Pancreas (tissue), 10 donors: ENCODE results near the gene SHANK2. TPM values are rescaled to one million over a fixed set of nuclear protein-coding genes. Genes with fewer than 3 reads are reported as not detected.

Experiments
- ATAC-seq, 4 donors: fragments of 200-7000 bp; cut with Tn5 transposase; one replicate each; pipeline versions ENCODE4 v1.8.0 to v1.9.1; 2020; ENCODE audit warnings: mild to moderate bottlenecking in 4 of 4, moderate library complexity in 4 of 4
- DNase-seq, 6 donors: peaks; one replicate each; pipeline ENCODE4 v3.0.0-alpha.2; 2020
- FAIRE-seq: peaks from 2 replicates; lab custom pipeline; 2012; peaks lifted over from hg19 to GRCh38; lab: Jason Lieb, UNC
- H3K27ac ChIP-seq, 4 donors: fragments of 200-600 bp; sonication (generic); 1 replicate in 3 of 4; 2 replicates in 1 of 4; pipeline versions ENCODE4 v1.5.0 to v1.8.0; 2020
- H3K27me3 ChIP-seq, 4 donors: fragments of 200-600 bp; one replicate each; pipeline ENCODE4 v1.8.0; 2021
- H3K36me3 ChIP-seq, 3 donors: fragments of 200-600 bp; sonication (generic) in 1 of 3; one replicate each; pipeline versions ENCODE4 v1.5.0 to v1.8.0; 2020 to 2021
- H3K4me1 ChIP-seq, 3 donors: fragments of 200-600 bp; one replicate each; pipeline ENCODE4 v1.8.0; 2021
- H3K4me3 ChIP-seq, 4 donors: fragments of 200-600 bp; sonication (generic) in 2 of 4; one replicate each; pipeline versions ENCODE4 v1.5.0 to v1.8.0; 2020 to 2021
- H3K9me3 ChIP-seq, 4 donors: fragments of 200-600 bp; one replicate each; pipeline ENCODE4 v1.8.0; 2021
- CTCF ChIP-seq, 4 donors: fragments of 200-600 bp; sonication (generic) in 3 of 4; IDR thresholded peaks; one replicate each; pipeline versions ENCODE4 v1.5.0 to v1.8.0; 2021; ENCODE audit warnings: antibody characterized with exemption in 4 of 4
- WGBS, 2 donors: extraction: QIAGEN DNeasy Blood & Tissue Kit; methylation state at CpG; one replicate each; pipeline ENCODE4 v1.1.7; 2013; 5-methylcytosine and 5-hydroxymethylcytosine counted together
- intact Hi-C, 3 donors: fragments of 100-400 bp; cut with DNase I; formaldehyde crosslinking; loops; one replicate each; pipeline versions ENCODE4 v1.11.1 to v1.14.2; 2022
- polyA plus RNA-seq, 2 donors: library from polyadenylated mRNA; stranded (reverse); fragments of 200-250 nt; gene quantifications; one replicate each; pipeline ENCODE4 v1.2.3, GENCODE V29; 2013
- total RNA-seq, 6 donors: library from RNA; stranded (reverse); fragmentation: NEBNext Ultra II Directional in 4 of 6; extraction: Animal tissue kit (Norgen Biotek cat#: 25700) in 4 of 6; gene quantifications; one replicate each; pipeline versions ENCODE4 v1.2.1 to v1.2.4, GENCODE V29; 2021 to 2023
- donor health status: healthy with polysubstance abuse.
- donor health status: DM: no; HTN: no; CAD: no; lungs with moderate emphysema.
- donor health status: DM: no; HTN: no; CAD: no.
- donor health status: control.
- donor health status: control.
- donor health status: Bipolar disorder and iron deficiency.
- donor health status: DM: yes; HTN: yes; CAD: no.
- donor health status: DM: no; HTN: no; CAD: no.
- donor health status: DM: no; HTN: no; CAD: no.
- donor health status: DM: yes; HTN: yes; CAD: no.

The SHANK2 gene
- total and polyA plus RNA-seq, 8 donors: 8.4 to 44.9 (median 28.8) TPM

DNA sequence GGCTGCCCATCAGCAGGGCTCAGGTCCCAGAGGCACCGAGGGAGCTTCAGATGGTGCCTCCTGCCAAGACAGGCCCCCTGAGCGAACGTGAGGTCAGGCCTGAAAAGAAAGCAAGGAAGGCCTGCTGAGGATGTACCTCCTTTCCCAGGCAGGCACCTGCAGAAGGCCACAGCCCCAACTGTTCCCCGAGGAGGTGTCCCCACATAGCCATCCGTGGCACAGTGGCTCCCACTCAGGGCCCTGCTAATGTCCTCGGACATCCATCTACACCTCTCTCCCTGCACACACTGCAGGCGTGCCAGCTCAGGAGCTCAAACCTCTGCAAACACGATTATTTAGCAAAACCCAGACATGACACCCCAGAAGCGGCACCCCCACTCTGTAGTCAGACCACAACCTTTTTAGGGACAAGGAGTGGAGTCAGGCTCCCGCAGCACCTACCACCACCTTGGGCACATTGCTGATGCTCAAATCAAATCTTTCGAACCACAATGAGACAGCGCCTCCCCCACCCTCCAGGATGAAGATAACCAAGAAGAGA is 36.9 kb downstream of the SHANK2 start:
- Histone ChIP-seq H3K9me3 (no peaks in the 10 kb centered on the region), H3K27me3 (no peaks in the 10 kb centered on the region), H3K36me3 (no peaks in the 10 kb centered on the region), H3K4me3 (no peak overlapping the region), H3K4me1 (no peaks in the 10 kb centered on the region), H3K27ac (no peak overlapping the region)
- FAIRE-seq (no peak), DNase-seq (peak in 1 of 6 donors; percentile 20), ATAC-seq (no peak)
- intact Hi-C loops: no loop called here
- WGBS, 2 donors: 88 to 91% methylated on average over 12 of the region's 12 CpGs
- no peak for TF ChIP-seq CTCF (IDR thresholded peaks at IDR 0.05)

- no peak for FAIRE-seq
- Histone ChIP-seq H3K27me3 (no peaks in the 10 kb centered on the region), H3K36me3 (no peaks in the 10 kb centered on the region), H3K4me3 (no peak overlapping the region), H3K4me1 (no peaks in the 10 kb centered on the region), H3K27ac (no peak overlapping the region), H3K9me3 (no peaks in the 10 kb centered on the region)
- WGBS, 2 donors: 94 to 96% methylated on average over 22 to 23 of the region's 23 CpGs
- peak in 1 of 6 donors; percentile 23 for DNase-seq
- intact Hi-C loops: no loop called here
- no peak for ATAC-seq
- no peak for TF ChIP-seq CTCF (IDR thresholded peaks at IDR 0.05)
Observed at GRCh38 chr11:71214553-71215424, 37.6 kb downstream of the SHANK2 start.

GRCh38 chr11:71213696-71214552 is 38.5 kb downstream of the SHANK2 start:
- no peak for TF ChIP-seq CTCF (IDR thresholded peaks at IDR 0.05)

DNA sequence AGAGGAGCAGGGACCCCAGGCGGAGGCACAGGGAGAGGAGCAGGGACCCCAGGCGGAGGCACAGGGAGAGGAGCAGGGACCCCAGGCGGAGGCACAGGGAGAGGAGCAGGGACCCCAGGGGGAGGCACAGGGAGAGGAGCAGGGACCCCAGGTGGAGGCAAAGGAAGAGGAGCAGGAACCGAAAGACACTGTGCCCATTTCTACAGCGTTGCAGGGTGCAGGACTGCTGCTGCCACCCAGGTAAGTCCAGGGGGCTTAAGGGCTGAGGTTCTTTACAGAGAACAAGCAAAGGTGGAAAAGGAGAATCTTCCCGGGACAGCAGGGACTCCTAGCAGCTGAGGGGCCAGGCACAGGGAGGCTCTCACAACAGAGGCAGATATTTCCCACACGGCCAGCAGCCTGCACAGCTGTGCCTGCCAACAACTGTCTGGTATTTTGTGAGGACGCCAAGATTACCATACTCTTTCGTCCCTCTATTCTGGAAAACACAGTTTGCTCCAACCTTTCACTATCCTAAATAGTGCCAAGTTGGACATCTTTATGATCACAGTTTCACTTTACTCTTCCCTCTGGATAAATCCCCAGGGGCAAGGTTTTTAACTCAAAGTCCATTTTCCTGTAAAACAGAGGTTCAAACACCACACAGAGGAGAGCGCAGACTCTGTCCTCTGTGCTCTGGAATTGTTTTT is 39.4 kb downstream of the SHANK2 start:
- Histone ChIP-seq H3K4me3 (no peak overlapping the region), H3K27me3 (no peaks in the 10 kb centered on the region), H3K27ac (no peak overlapping the region), H3K9me3 (no peaks in the 10 kb centered on the region), H3K36me3 (no peaks in the 10 kb centered on the region), H3K4me1 (no peaks in the 10 kb centered on the region)
- DNase-seq (peak in 1 of 6 donors; percentile 25), FAIRE-seq (no peak), ATAC-seq (peak in 2 of 4 donors; percentile 27 to 44)
- no peak for TF ChIP-seq CTCF (IDR thresholded peaks at IDR 0.05)
- WGBS, 2 donors: 59 to 65% methylated on average over 10 of the region's 10 CpGs
- intact Hi-C loops: no loop called here

More at GRCh38 chr11:71213696-71214552, 38.5 kb downstream of the SHANK2 start:
- Histone ChIP-seq H3K9me3 (no peaks in the 10 kb centered on the region), H3K4me3 (no peak overlapping the region), H3K36me3 (no peaks in the 10 kb centered on the region), H3K27me3 (no peaks in the 10 kb centered on the region), H3K4me1 (no peaks in the 10 kb centered on the region), H3K27ac (no peak overlapping the region)
- FAIRE-seq (no peak), ATAC-seq (no peak), DNase-seq (peak in 1 of 6 donors; percentile 37)
- 79 to 80% methylated on average over 19 of the region's 19 CpGs for WGBS, 2 donors
- intact Hi-C loops: no loop called here
